ENCODE results near the gene MYO7B.

Gene MYO7B

GRCh38 chr2:127683757-127684156 lies 148.3 kb downstream of the MYO7B start:
- DNase-seq: no peak

- no peak for DNase-seq
Measured at GRCh38 chr2:127685410-127686080, 150.1 kb downstream of the MYO7B start.
